ENCODE results near the gene MGP.

MGP gene

DNA sequence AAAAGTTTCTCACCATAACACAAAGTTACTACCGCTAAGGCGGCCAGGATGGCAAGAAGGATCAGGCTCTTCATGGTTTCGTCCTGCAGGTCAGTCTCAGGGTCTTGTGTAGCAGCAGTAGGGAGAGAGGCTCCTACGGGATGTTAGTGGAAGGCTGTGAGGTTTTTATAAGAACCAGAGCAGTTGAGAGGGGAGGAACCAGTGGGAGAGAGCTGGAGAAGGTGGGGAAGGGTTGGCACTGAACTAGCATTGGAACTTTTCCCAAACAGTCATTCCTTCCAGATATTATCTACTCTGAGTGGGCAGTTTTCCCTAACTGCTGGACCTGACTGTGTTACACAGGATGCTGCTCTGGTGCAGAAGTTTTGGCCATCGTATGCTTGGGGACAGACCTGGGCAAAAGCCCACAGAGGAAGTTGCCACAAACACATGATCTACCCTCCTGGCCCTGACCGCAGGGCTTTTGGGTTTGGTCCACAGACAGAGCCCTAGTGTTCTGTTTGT, at the start of gene MGP:
Gene MGP (minus strand): TSS at position 137 of the 504 bp plus-strand sequence. CDS start 63 bp downstream, at position 74.
- no peak for DNase-seq (ENCODE audit: low spot score)

DNA sequence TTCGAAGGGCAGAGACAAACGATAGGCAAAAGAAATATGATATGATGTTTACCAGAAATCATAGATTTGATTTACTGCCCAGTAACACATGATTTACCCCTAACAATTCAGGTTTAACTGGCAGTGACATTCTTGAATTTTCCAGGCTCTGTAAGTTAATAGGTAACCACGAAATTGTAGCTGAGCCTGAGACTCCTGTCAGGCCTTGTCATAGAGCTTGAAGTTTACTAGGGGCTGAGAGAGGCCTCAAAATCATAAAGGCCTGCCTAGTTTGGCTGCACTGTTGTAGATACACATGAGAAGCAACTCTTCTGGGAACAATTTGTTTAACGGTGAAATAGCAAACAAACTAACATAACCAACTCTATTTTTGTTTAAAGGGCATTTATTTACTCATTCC, 49.4 kb upstream of the MGP start:
- DNase-seq (ENCODE audit: low spot score): no peak

DNA sequence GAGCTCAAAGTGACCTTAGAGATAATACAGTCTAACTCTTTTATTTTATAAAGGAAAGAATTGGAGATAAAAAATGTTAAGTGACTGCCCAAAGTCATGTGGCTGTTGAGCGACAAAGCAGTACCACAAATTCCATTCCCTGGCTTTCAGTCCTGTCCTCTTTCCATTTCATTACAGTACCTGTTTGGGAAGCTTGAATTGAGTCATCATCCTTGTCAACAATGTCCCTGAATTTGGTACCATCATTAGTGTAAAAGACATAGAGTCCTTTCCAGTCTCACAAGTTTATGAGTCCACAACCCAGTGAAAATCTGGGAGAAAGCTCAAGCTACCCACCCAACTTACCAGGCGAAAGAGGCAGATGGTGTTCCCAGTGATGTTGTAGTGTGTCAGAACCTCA, 48.9 kb upstream of the MGP start:
- no peak for DNase-seq (ENCODE audit: low spot score)

DNA sequence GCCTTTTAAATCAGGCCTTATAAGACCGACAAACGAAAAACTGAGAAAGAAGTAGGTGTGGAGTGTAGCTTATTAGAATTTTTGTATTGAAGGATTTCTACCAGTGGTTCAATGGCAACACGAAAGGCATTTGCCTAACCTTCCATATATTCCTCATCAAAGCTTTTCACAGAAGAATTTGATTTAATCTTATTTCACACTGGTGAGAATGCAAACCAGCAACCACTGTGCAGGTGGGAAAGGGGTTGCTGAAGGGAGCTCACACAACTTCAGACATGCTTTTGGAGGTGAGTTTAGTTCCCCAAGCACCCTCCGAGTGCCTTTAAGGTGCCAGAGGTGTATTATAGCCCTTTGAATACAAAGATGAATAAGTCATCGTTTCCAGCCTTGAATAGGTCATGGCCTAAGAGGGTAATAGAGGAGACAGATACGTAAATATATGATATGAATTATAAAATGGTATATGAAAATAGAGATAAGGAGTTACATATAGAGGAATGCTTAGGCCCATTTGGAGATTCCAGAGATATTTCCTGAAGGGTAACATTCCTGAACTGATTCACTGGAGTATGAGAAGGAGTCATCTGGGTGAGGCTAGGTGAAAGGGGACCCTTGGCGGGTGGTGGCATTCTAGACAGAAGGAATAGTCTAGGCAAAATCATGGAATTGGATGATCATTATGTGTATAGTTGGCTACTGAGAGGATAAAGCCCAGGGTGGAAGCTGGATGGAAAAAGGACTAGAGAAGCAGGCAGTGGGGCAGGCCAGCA, 46.3 kb upstream of the MGP start:
- DNase-seq (ENCODE audit: low spot score): no peak

DNA sequence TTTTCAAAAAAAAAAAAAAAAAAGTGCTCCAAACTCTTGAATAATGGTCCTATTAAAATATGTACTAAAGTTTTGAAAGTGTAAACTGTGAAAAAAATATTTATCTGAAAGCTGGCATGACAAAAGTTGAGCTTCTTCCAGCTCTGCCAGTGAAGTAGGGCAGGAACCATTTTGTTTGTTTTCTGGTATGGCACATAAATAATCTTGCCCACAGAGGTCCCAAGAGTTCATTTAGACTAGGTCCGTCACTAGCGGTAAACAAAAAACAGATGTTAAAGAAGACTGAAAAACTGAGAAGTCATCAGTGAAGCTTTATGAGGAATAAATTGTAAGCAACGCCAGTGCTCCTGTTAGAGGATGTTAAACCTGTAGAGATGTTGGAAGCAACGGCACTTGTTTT, 45.7 kb upstream of the MGP start:
- DNase-seq (ENCODE audit: low spot score): no peak

DNA sequence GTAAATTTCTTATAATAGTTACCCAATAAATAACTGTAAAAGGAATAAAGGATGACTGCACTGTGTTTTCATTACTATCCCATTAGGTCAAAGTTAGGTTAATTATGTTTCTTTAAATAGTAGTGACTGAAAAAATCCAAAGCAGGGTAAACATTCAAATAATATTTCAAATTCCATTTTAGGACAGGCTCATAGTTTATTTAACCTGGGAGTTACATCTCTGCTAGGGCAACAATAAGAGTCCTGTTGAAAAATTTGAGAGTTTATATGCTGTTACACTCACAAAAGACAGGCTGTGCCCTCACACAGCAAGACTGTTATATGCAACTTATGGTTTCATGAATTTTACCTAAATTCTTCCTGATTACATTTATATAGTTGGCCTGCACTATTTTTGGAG, 44.6 kb upstream of the MGP start:
- no peak for DNase-seq (ENCODE audit: low spot score)

DNA sequence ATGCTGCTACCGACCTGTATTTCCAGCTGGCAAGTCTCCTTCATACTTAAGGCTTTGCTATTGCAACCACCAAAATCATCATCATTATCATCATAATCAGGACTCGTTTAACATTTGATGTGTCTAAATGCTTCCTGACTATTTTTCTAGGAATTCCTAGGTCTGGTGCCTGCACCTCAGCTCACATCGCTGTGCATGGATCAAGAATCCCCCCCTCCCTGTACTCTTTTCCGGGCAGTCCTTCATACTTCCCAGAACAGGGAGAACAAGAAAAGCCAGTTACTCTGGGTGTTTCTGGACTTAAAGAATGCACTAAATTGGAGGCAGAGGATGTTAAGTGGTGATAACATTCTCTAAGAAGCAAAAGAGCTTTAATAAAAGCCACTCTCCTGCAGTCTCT, 43.3 kb upstream of the MGP start:
- no peak for DNase-seq (ENCODE audit: low spot score)

DNA sequence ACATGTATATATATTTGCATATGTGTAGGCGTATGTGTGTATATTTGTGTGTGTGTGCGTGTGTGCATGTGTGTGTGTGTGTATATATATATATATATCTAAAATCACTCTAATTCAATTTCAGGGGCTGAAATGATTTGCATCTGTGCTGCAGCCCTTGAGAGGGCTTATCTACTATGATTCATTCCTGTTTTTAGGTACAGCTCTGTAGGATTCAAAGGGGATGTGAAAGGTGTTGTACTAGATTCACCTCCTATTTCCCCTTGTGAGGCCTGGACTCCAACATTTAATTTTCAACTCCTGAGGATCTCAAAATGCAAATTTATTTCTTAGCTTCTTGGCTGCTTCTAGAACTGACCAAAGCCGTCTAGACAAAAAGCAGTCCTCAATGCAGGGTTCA, 41.6 kb upstream of the MGP start:
- no peak for DNase-seq (ENCODE audit: low spot score)

DNA sequence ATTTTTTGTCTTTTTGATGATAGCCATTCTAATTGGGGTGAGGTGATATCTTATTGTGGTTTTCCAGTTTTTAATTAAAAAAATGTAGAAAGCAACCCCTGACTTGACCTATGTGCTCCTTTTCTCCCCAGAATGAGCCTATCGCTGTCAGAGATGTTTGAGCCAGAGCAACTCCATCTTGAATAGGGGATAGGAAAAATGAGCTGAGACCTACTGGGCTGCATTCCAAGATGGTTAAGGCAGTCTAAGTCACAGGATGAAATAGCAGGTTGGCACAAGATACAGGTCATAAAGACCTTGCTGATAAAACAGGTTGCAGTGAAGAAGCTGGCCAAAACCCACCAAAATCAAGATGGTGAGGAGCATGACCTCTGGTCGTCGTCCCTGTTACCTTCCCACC, 38.9 kb upstream of the MGP start:
- no peak for DNase-seq (ENCODE audit: low spot score)

DNA sequence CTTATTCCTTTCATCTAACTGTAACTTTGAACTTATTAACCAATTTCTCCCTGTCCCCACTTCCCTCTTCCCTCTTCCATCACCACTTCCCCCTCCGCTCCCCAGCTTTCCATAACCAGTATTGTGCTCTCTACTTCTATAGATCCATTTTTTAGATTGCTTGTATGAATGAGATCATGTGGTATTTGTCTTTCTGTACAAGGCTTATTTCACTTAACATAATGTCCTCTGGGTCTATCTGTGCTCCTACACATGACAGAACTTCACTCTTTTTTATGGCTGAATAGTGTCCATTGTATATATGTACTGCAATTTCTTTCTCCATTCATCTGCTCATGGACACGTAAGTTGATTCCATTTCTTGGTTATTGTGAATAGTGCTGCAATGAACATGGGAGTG, 38.3 kb upstream of the MGP start:
- peak; percentile 38 for DNase-seq (ENCODE audit: low spot score)

DNA sequence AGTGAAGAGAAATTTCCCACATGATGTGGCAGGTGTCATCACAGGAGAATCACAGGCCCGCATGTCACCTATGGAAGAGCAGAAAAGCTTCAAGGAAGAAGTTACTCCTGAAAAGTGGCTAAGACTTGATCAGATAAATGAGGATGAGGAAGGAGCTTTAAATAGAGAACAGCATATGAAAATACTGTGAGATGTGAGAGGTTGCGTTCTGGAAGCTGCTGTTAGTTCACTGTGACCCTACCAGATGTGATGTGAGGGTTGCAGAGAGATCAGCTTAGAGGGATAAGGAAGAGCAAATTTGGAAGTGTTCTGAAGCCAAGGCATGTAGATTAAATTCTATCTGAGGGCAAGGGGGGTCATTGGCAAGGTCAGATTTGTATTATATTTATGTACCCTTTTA, 35.6 kb upstream of the MGP start:
- no peak for DNase-seq (ENCODE audit: low spot score)

DNA sequence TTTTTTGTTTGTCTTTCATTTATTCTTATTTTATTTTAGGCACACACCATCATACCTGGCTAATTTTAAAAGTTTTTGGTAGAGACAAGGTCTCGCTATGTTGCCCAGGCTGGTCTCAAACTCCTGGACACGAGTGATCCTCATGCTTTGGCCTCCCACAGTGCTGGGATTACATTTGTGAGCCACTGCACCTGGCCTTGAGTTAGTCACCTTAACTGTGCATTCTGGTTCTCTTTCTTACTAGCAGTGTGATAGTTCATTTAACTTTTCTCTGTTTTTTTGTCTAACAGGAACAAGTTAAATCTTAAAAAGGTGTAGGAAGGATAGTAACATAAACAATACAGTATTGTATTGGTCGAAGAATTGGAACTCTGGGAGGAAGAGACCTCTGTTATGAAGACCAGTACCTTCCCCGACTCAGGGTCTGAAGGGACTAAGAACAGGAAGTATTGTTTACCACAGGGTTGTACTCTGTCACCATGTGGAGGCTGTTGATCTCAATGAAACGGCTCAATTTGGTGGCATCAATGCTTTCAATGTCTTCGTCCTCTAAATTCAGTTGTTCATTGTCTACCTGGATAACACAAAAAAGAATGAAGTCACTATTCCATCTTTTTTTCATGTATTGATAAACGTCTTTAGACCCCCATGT, 34.9 kb upstream of the MGP start:
- DNase-seq (ENCODE audit: low spot score): no peak

DNA sequence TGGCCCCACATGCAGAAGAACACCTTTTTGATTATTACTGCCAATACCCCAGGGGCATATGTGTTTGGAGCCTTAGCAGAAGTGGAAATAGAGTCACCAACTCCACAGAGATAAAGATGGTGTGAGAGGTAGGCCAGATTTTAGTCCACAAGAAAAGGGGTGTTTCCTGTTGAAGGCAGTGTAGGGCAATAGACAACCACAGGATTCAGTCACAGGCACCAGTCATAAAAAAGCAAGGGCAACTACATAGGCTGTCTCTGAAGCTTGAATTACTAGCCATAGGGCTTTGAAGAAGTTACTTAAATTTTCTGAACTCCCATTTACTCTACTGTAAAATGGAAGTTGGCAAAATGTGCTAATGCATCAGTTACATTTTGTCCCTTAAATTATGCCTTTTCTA, 33.8 kb upstream of the MGP start:
- no peak for DNase-seq (ENCODE audit: low spot score)

DNA sequence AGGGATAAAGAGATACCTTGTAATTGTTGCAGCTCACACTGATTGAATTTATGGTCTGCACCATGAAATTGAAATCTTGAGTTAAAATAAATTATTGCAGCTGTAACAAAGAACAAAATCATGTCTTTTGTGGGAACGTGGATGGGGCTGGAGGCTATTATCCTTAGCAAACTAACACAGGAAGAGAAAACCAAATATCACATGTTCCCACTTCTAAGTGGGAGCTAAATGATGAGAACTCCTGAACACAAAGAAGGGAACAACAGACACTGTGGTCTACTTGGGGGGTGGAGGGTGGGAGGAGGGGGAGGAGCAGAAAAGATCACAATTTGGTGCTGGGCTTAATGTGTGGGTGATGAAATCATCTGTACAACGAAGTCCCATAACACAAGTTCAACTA, 30.1 kb upstream of the MGP start:
- DNase-seq (ENCODE audit: low spot score): no peak

DNA sequence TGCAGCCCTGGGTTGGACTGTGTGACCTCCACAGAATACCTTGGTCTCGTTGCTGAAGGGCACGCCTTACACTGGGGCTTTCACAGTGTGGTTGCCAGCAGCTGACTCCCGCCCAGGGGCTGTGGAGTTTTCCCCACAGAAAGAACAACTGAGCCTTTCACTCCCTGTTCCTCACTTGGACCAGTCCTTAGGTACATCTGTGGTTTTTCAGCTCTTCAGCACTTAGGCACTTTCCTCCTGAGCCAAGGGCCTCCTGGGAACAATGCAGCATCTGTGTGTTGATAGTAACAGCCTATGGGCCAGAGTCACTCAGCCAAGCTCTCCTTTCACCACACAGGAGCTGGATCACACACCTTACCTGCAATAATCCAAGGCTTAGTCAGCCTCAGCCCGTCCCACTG, 27.7 kb upstream of the MGP start:
- DNase-seq (ENCODE audit: low spot score): peak; percentile 95

DNA sequence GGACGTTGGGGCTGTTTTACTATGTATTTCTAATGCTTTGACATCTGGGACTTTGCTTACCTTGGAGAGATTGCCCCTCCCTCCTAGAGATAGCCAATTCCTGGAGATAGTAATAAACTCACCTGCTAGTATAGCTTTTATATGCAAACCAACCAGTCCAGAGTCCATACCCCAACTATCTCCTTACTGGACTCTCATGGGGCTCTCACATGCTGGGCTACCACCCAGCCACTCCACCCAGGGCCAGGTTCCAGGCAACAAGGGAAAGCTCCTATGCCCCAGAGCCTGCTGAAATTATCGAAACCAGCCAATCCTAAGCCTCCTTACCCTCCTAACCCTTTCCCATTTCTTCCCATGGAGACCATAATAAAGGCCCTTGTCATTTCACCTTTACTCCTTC, 25.5 kb upstream of the MGP start:
- DNase-seq (ENCODE audit: low spot score): no peak

DNA sequence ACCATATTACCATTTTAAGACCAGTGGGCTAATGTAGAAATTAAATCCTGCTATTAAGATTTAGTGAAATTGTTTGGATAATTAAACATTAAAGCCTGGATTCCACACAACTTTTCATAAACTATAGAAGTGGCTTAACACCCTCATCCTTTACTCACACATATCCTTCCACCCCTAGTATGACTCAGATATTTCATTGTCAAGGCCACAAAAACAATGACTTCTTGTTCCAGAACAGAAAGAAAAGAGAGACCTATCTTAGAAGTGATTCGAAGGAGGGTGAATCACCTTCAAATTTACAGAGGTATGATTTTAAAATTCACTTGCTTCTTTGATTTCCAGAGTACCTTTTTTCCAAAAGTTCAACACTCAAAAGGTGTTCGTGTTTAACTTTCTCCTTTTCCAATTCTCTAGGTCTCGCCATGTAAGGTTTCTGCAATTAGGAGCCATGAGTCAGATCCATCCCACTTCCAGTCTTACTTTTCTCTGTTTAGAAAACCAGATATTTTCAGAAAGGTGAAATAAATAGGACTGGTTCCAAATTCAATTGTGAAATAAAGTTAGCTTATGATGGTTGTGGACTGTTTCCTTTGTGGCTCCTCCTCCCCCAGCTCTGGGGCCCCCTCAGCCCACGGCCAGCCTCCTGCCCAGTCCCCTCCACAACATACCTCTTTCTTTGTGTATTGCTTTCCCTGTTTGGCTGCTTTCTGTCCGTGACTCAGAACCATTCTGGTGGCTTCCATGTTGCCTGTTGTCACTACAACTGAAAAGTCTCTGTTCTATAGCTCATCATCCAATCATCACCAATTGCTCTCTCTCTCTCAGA, 24.6 kb upstream of the MGP start:
- no peak for DNase-seq (ENCODE audit: low spot score)

DNA sequence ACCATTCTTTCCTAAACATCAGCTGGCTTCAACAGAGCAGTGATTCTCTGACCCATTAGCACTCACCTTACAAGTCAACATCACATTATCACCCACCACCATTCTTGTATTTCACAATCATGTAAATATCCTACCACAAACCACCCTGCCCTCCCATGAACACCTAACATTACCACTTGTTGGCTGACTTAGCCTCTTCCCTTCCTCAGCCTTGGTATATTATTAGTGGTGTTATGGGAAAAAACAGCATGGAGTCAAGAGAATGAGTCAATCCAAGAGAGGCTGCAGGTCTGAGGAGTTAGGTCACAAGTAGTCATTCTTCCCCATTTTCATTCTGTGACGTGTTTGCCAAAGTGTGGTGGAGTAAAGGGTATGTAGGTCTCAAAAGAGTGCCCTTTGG, 22.3 kb upstream of the MGP start:
- DNase-seq (ENCODE audit: low spot score): no peak

DNA sequence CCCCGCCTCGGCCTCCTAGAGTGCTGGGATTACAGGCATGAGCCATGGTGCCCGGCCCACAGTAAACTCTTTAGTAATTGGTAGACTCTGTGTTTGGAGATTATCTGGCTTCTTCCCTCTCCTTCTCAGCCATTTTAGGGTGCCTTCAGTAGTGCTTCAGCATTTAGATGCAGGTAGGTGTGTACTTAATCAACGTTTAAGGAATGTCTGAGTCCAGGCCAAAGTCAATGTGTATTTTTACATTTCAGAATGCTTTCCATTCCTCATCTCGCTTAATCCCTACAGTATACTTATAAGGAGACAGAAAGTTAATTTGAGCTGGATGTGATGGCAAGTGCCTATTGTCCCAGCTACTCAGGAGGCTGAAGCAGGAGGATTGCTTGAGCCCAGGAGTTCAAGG, 20.5 kb upstream of the MGP start:
- DNase-seq (ENCODE audit: low spot score): no peak

DNA sequence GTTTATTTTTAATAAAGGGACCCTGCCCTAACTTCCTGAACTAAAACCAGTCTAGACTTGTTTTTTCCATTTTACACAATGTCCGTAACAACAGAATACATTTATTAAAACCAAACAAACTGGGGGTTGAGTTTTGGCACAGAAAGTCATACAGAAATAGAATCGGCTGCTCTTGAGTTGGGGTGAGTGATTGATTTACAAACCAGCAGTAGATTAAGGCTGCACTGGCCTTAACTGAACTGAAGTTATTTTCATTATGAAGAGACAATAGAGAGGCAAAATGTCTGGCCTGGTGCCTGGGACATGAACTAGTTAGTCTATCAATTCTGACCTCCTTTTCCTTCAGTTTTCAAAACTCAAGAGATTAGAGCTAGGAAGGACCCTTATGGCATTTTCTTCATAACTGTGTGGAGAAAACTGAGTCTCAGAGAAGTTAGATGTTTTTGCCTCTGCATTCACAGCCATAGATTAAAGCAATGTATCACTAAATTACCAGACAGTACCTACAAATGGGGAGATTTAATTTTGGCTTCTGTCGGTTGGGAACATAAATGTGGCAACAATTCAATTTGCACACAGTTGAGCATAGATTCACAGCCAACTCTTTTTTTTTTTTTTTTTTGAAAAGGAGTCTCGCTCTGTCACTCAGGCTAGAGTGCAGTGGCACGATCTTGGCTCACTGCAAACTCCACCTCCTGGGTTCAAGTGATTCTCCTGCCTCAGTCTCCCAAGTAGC, 19.8 kb upstream of the MGP start:
- no peak for DNase-seq (ENCODE audit: low spot score)

DNA sequence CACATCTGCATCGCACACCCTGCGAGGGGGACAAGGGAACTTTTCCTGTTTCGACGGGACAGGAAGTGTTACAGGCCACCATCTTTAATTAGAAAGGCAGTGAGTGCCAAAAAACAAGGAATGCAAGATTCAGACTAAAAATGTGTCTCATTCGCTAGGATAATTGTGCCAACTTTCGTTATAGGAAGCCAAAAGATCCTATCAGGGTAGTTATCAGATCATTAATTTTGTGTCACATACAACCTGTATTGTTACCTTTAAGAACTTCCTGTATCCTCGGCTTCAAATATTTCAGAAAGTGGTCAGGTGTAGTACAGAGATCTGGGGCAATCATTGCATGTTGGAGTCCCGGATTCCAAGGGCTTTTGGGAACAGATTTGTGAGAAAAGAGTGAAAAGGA, 19.2 kb upstream of the MGP start:
- DNase-seq (ENCODE audit: low spot score): no peak

DNA sequence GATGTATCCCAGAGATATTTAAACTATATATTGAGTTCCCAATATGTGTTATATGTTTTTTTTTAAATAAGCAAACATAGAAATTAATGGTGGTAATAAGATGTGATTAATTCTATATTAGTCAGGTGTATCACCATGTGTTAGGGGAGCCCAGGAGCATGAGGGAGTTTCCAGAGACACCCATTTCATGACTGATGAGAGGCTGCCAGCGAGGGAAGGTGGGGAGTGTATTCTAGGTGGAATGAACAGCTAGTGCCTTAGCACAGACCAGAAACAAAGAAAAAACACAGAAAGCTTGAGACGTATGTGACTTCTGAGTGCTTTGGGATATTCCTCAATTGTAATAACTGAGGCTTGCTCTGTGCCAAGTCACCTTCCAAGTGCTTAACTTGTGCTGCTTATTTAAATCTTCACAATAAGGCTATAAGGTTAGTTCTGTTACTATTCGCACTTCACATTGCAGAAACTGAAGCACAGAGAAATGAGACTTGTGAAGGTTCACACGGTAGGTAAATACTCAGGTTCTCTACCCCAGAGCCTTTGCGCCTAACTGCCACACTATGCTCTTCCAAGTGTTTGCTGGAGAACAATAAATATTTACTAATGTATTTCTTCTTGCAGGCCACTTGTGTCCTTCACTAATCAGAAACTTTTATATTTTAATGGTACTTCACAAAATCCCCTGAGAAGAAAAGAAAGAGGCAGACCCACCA, 17.9 kb upstream of the MGP start:
- no peak for DNase-seq (ENCODE audit: low spot score)
